ENCODE results near the gene RNF169. TPM values are rescaled to one million over a fixed set of nuclear protein-coding genes. Genes with fewer than 3 reads are reported as not detected.

RNF169 gene
- total and polyA plus RNA-seq, 2 donors (not counting 1 experiment from before 2014, with no cell fraction given) = 6.7 to 28.4 TPM

DNA sequence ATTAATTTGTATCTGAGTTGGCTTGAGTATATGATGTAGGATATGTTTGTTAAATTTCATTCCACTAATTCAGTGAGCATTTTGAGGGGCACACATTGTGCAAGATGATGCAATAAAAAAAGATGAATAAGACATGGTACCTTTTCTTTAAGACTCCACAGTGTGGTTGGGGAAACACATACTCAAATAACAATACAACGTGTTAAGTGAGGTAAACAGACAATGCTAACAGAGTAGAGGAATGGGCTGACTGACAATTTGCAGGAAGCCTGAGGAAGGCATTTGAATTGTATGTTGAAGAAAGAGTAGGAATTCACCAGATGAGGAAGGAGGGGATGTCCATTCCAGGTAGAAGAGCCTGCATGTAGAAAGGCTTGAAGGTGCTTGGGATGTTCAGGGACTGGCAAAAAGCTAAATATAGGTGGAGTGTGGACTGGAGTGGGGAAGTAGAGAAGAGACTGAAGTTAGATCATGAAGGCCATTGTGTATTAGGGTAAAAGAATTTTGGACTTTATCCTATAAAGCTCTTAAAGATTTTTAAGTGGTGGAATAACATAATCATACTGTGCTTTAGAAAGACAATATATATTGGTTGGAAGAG lies 6.8 kb downstream of the RNF169 start:
- TF ChIP-seq CTCF (IDR thresholded peaks at IDR 0.05) (no peak), EZH2 (IDR thresholded peaks at IDR 0.05; ENCODE audit: borderline replicate concordance, insufficient read depth, low read depth, low read length, poor library complexity, severe bottlenecking) (no peak)
- Histone ChIP-seq H3K4me3 (ENCODE audit: control extremely low read depth in 1 of 5, extremely low read depth in 1 of 5, insufficient read depth in 1 of 5, low read depth in 2 of 5, low read length in 4 of 5) (no peak overlapping the region), H3K4me2 (replicated peaks; ENCODE audit: low read depth, low read length, poor library complexity, severe bottlenecking) (no peak overlapping the region), H3K27ac (ENCODE audit: low read length in 2 of 2) (no peak overlapping the region), H3K36me3 (replicated peaks in 1 of 2; ENCODE audit: control extremely low read depth in 1 of 2, control insufficient read depth in 1 of 2, extremely low read depth in 1 of 2, insufficient read depth in 2 of 2, low read length in 1 of 2) (no peaks in the 10 kb centered on the region), H3K79me2 (ENCODE audit: control insufficient read depth, insufficient read depth, low read length) (peaks cover 63% of the 10 kb centered on the region), H3K4me1 (ENCODE audit: control insufficient read depth in 2 of 2, insufficient read depth in 2 of 2, low read length in 2 of 2) (peaks cover 0 to 6% of the 10 kb centered on the region in 2 donors), H3K9me3 (ENCODE audit: control extremely low read depth in 1 of 3, control insufficient read depth in 2 of 3, insufficient read depth in 1 of 3, low read length in 2 of 3) (peaks cover 0 to 4% (median 0%) of the 10 kb centered on the region in 3 donors), H3K9ac (ENCODE audit: low read length) (no peak overlapping the region), H3K27me3 (replicated peaks in 1 of 4; ENCODE audit: control extremely low read depth in 1 of 4, control insufficient read depth in 3 of 4, insufficient read depth in 4 of 4, low read length in 3 of 4) (no peaks in the 10 kb centered on the region), H2AFZ (ENCODE audit: insufficient read depth, low read depth, low read length, poor library complexity, severe bottlenecking) (no peak overlapping the region), H4K20me1 (ENCODE audit: control insufficient read depth, insufficient read depth, low read length, poor library complexity, severe bottlenecking) (peaks cover 21% of the 10 kb centered on the region)
- Mint-ChIP-seq H3K27ac (no peak overlapping the region), H3K27me3 (no peaks in the 10 kb centered on the region), H3K9me3 (ENCODE audit: insufficient read depth) (peaks cover 2% of the 10 kb centered on the region), H3K4me1 (peaks cover 36% of the 10 kb centered on the region), H3K4me3 (no peak overlapping the region)
- ChIA-PET CTCF (interaction anchor here (1.5 kb wide), 1 partner anchor 53 kb away, joined by 3 read pairs; no protein-coding TSS in a partner anchor), POLR2A (no interaction called here)
- DNase-seq (no peak), ATAC-seq (ENCODE audit: low read depth) (no peak)
- intact Hi-C loops (cut with micrococcal nuclease) = no loop called here
- WGBS (ENCODE audit: insufficient coverage) = no CpG with 5 or more reads among the region's 1 CpG

DNA sequence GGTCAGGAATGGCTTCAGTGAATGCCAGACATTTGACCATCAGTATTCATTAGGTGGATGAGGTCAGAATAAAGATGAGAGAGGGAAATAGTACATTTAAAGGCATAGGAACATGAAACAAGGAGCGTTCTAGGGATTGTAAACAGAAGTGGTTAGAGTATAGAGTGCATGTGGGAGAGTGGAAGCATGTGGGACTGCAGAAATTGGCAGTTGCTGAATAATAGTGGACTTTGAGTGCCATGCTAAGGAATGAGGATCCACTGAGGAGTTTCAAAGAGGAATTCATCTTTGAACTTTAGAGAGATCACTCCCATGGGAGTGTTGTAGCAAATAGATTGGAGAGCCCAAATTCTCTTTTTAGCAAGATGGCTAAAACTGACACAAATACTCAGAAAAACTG lies 7.9 kb downstream of the RNF169 start:
- Histone ChIP-seq H3K4me1 (ENCODE audit: control insufficient read depth in 2 of 2, insufficient read depth in 2 of 2, low read length in 2 of 2) (peaks cover 0 to 6% of the 10 kb centered on the region in 2 donors), H3K4me2 (replicated peaks; ENCODE audit: low read depth, low read length, poor library complexity, severe bottlenecking) (no peak overlapping the region), H3K79me2 (ENCODE audit: control insufficient read depth, insufficient read depth, low read length) (peaks cover 52% of the 10 kb centered on the region), H2AFZ (ENCODE audit: insufficient read depth, low read depth, low read length, poor library complexity, severe bottlenecking) (no peak overlapping the region), H3K9ac (ENCODE audit: low read length) (no peak overlapping the region), H4K20me1 (ENCODE audit: control insufficient read depth, insufficient read depth, low read length, poor library complexity, severe bottlenecking) (peaks cover 21% of the 10 kb centered on the region), H3K9me3 (ENCODE audit: control extremely low read depth in 1 of 3, control insufficient read depth in 2 of 3, insufficient read depth in 1 of 3, low read length in 2 of 3) (peaks cover 0 to 4% (median 0%) of the 10 kb centered on the region in 3 donors), H3K4me3 (ENCODE audit: control extremely low read depth in 1 of 5, extremely low read depth in 1 of 5, insufficient read depth in 1 of 5, low read depth in 2 of 5, low read length in 4 of 5) (no peak overlapping the region), H3K27ac (ENCODE audit: low read length in 2 of 2) (no peak overlapping the region), H3K27me3 (replicated peaks in 1 of 4; ENCODE audit: control extremely low read depth in 1 of 4, control insufficient read depth in 3 of 4, insufficient read depth in 4 of 4, low read length in 3 of 4) (no peaks in the 10 kb centered on the region), H3K36me3 (replicated peaks in 1 of 2; ENCODE audit: control extremely low read depth in 1 of 2, control insufficient read depth in 1 of 2, extremely low read depth in 1 of 2, insufficient read depth in 2 of 2, low read length in 1 of 2) (no peaks in the 10 kb centered on the region)
- Mint-ChIP-seq H3K27ac (no peak overlapping the region), H3K4me1 (peaks cover 29% of the 10 kb centered on the region), H3K27me3 (no peaks in the 10 kb centered on the region), H3K4me3 (no peak overlapping the region), H3K9me3 (ENCODE audit: insufficient read depth) (peaks cover 2% of the 10 kb centered on the region)
- intact Hi-C loops (cut with micrococcal nuclease) = no loop called here
- TF ChIP-seq CTCF (IDR thresholded peaks at IDR 0.05) (no peak), EZH2 (IDR thresholded peaks at IDR 0.05; ENCODE audit: borderline replicate concordance, insufficient read depth, low read depth, low read length, poor library complexity, severe bottlenecking) (no peak)
- 89% methylated on average over 1 of the region's 1 CpG for WGBS (ENCODE audit: insufficient coverage)
- POLR2A ChIA-PET = no interaction called here
- DNase-seq (no peak), ATAC-seq (ENCODE audit: low read depth) (no peak)
- CTCF ChIA-PET = interaction anchor here (1.5 kb wide), 1 partner anchor 54 kb away, joined by 3 read pairs; no protein-coding TSS in a partner anchor
